Activated naive CD4-positive, alpha-beta T cell treated with anti-CD3 and anti-CD28 coated beads, Interleukin-2, amount 50 U/mL, for 72 hours (primary cell): Measurements from ENCODE around the gene TBX2. TPM values are rescaled to one million over a fixed set of nuclear protein-coding genes. Genes with fewer than 3 reads are reported as not detected.

ENCODE experiments used
- ATAC-seq, 2 donors: fragments of 150-1000 bp; cut with Tn5 transposase; 2 replicates each; pipeline ENCODE4 v1.10.0; 2021; ENCODE audit warnings: mild to moderate bottlenecking in 2 of 2, moderate library complexity in 2 of 2
- DNase-seq, 2 donors: peaks; one replicate each; pipeline ENCODE4 v3.0.0; 2021 to 2022; ENCODE audit warnings: low spot score in 2 of 2
- H3K27ac Mint-ChIP-seq, 2 donors: one replicate each; pipeline ENCODE4 v1.8.0; 2022; ENCODE audit warnings: mild to moderate bottlenecking in 2 of 2, mixed read lengths in 2 of 2
- H3K36me3 Mint-ChIP-seq, 2 donors: one replicate each; pipeline ENCODE4 v1.8.0; 2022; ENCODE audit warnings: mixed read lengths in 2 of 2
- H3K9me3 Mint-ChIP-seq, 2 donors: one replicate each; pipeline ENCODE4 v1.8.0; 2022; ENCODE audit warnings: mixed read lengths in 2 of 2
- total RNA-seq, 2 donors: library from RNA; stranded (reverse); gene quantifications; one replicate each; pipeline ENCODE4 v1.2.3, GENCODE V29; 2022

The TBX2 gene
- total RNA-seq, 2 donors from 2014 or later, result not detected

GRCh38 chr17:61382796-61383688 is 16.6 kb upstream of the TBX2 start:
- Mint-ChIP-seq H3K27ac (no peak overlapping the region), H3K36me3 (no peaks in the 10 kb centered on the region), H3K9me3 (no peaks in the 10 kb centered on the region)
- DNase-seq (no peak), ATAC-seq (no peak)

DNA sequence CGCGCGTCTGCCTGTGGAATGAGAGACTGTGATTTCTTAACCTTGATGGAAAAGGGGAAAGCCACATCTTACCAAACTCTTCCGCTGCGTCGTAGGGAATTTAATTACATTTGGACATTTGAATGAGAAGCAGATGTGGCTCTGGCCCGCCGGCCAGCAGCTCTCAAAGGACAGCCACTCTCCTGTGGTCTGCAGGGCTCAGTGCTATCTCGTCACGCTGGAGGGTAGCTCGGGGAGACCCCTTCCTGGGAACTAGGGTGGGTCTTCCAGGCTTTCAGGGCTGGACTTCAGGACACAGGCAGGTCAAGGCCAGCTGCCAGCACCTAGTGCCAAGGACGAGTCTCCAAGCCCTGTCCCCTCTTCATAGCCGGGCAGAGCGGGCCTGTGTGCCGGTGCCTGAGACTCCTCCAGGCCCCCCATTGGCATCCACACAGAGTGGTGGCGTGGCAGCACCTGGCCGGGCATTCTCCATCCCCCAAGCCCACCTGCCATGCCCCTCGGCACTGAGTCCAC is 15.9 kb upstream of the TBX2 start:
- Mint-ChIP-seq H3K9me3 (no peaks in the 10 kb centered on the region), H3K36me3 (no peaks in the 10 kb centered on the region), H3K27ac (no peak overlapping the region)
- no peak for ATAC-seq
- DNase-seq, result no peak

GRCh38 chr17:61384354-61384691 is 15.3 kb upstream of the TBX2 start:
- Mint-ChIP-seq H3K36me3 (no peaks in the 10 kb centered on the region), H3K9me3 (no peaks in the 10 kb centered on the region), H3K27ac (no peak overlapping the region)
- DNase-seq (no peak), ATAC-seq (no peak)

GRCh38 chr17:61384692-61385576 is 14.7 kb upstream of the TBX2 start:
- H3K9me3 Mint-ChIP-seq, result no peaks in the 10 kb centered on the region
- H3K36me3 Mint-ChIP-seq, result no peaks in the 10 kb centered on the region
- no peak for DNase-seq
- H3K27ac Mint-ChIP-seq, result no peak overlapping the region
- ATAC-seq, result no peak

GRCh38 chr17:61385577-61386236 is 13.9 kb upstream of the TBX2 start:
- H3K9me3 Mint-ChIP-seq, result no peaks in the 10 kb centered on the region
- no peak for ATAC-seq
- H3K27ac Mint-ChIP-seq, result peak overlapping the region in 1 of 2 donors; percentile 44
- no peak for DNase-seq
- H3K36me3 Mint-ChIP-seq, result no peaks in the 10 kb centered on the region

DNA sequence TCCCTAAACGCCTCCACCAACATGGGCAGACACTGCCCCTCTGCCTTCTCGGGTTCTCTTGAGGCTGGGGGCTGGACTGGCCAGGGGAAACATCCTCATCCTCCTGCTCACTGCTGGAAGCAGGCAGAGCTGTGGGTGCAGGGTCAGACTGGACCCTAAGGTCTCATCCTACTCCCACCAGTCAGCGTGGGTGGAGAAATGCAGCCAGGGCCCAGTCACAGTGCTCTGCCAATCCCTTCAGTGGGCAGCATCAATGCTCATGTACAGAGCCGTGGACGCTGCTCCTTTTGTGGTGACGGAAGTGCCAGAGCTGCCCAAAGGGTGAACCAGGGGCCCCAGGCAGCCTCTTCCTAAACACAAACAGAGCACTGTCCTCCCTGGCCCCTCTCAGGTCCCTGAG is 13.4 kb upstream of the TBX2 start:
- DNase-seq (no peak), ATAC-seq (no peak)
- Mint-ChIP-seq H3K36me3 (no peaks in the 10 kb centered on the region), H3K27ac (no peak overlapping the region), H3K9me3 (no peaks in the 10 kb centered on the region)

DNA sequence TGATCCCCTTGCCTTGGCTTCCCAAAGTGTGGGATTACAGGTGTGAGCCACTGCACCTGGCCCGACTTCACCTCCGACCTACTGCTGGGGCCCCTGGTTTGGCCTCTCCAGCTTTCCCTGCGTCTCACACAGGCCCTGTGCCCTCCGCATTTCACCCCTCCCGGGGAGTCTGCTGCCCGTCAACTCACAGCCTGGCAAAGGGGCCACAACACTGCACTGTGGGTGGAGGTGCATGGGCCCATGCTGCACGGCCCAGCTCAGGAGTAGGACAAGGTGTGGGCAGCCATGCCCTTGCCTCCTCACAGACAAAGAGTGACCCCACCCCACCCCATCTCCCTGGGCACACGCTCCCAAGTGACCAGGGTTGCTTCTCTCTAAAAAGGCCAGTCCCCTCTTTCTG is 12.6 kb upstream of the TBX2 start:
- Mint-ChIP-seq H3K36me3 (no peaks in the 10 kb centered on the region), H3K9me3 (no peaks in the 10 kb centered on the region), H3K27ac (no peak overlapping the region)
- no peak for DNase-seq
- ATAC-seq, result no peak

DNA sequence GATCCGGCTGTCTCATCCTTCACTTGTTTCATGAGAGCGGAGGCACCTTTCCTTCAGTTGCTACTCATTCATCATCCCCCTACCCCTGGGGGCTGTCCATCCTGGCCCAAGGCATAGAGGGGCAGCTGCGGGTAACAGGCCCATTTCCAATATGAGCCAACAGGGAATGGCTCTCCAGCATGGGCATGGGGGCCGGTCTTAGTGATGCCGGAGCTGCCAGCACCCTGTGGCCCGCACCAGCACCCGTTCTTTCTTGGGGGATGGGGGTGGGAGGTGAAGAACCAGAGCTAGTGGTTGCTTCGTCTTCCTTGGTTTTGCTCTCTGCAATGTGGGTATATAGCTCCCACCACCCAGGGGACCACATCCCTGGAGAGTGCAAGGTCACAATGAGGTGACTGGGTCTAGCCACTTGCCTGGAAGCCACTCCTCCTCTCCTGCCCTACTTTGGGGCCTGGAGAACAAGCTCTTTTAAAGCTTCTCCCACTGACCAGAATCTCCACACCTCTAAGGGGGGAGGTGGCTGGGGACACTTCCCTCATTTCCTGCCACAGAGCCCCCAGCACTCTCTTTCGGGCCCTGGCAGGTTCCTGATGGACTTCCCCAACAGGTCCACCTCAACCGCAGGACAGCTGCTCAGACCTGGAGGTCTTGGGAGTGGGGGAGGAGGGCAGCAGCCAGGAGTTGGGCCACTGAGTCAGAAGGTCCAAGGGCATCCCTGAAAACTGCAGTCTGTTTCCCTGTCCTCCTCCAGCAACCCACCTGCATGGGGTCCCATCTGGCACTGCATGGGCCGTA is 11.9 kb upstream of the TBX2 start:
- no peaks in the 10 kb centered on the region for H3K9me3 Mint-ChIP-seq
- no peak for ATAC-seq

GRCh38 chr17:61388561-61389356 is 10.9 kb upstream of the TBX2 start:
- no peak overlapping the region for H3K27ac Mint-ChIP-seq
- DNase-seq, result no peak
- no peaks in the 10 kb centered on the region for H3K36me3 Mint-ChIP-seq
- ATAC-seq, result no peak
- no peaks in the 10 kb centered on the region for H3K9me3 Mint-ChIP-seq

More for the DNA sequence above, 11.9 kb upstream of the TBX2 start:
- Mint-ChIP-seq H3K36me3 (no peaks in the 10 kb centered on the region), H3K27ac (no peak overlapping the region)
- no peak for DNase-seq

GRCh38 chr17:61389670-61390478 is 9.8 kb upstream of the TBX2 start:
- DNase-seq, result peak in 1 of 2 donors; percentile 80
- peak; percentile 62 to 71 for ATAC-seq
- no peak overlapping the region for H3K27ac Mint-ChIP-seq
- H3K9me3 Mint-ChIP-seq, result no peaks in the 10 kb centered on the region
- no peaks in the 10 kb centered on the region for H3K36me3 Mint-ChIP-seq

- Mint-ChIP-seq H3K36me3 (no peaks in the 10 kb centered on the region), H3K27ac (no peak overlapping the region), H3K9me3 (no peaks in the 10 kb centered on the region)
- no peak for ATAC-seq
- no peak for DNase-seq
Measured at GRCh38 chr17:61390479-61390791, 9.2 kb upstream of the TBX2 start.

DNA sequence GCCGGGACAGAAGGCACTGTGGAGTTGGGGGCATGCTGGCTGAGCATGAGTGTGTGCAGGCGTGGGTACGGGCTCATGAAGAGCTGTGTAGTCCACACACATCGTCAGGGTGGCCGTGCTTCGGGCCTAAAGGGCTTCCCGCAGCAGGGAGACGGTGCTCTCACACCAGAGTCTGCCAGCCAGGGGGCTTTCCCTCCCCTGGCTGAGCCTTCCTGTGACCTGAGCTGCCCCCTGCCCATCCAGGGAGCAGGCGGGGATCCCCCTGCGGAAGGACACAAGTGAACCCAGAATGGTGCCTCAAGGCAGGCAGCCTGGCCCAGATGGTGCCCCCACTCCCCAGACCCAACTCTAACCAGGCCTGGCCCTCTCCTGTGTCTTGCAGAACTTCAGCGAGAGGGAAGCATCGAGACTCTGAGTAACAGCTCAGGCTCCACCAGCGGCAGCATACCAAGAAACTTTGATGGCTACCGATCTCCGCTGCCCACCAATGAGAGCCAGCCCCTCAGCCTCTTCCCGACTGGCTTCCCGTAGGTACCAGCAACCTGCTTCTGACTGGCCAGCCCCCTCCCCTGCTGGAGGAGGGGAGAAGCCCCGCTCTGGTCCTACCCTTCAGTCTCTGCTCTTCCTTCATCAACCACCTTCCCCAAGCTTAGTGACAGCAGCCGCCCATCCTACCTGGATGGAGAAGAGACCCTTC is 7.9 kb upstream of the TBX2 start:
- ATAC-seq (no peak), DNase-seq (no peak)
- Mint-ChIP-seq H3K9me3 (no peaks in the 10 kb centered on the region), H3K36me3 (no peaks in the 10 kb centered on the region), H3K27ac (no peak overlapping the region)

DNA sequence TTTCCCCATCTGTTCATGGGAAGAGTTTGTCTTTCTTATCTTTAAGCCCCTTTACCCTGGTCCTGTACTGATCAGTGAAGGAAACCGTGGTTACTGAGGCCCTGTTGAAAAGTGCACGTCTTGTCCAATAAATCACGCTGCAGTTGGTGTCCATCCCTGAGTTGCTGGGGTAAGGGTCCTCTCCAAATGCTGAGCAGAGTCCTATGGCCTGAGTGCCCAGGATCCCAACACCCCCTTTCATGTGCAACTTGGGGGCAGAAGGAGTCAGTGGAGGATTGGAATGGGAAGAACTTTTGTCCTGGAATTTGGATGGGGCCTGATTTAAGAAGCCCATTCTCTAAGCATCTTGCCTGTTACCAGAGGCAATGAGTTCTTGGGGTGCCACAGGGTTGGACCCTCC is 7.0 kb upstream of the TBX2 start:
- H3K9me3 Mint-ChIP-seq, result no peaks in the 10 kb centered on the region
- no peaks in the 10 kb centered on the region for H3K36me3 Mint-ChIP-seq
- no peak for DNase-seq
- H3K27ac Mint-ChIP-seq, result no peak overlapping the region
- ATAC-seq, result no peak

GRCh38 chr17:61393550-61393903 is 6.1 kb upstream of the TBX2 start:
- H3K36me3 Mint-ChIP-seq, result peaks cover 0 to 3% of the 10 kb centered on the region in 2 donors
- DNase-seq, result no peak
- H3K27ac Mint-ChIP-seq, result no peak overlapping the region
- peak in 1 of 2 donors; percentile 33 for ATAC-seq
- no peaks in the 10 kb centered on the region for H3K9me3 Mint-ChIP-seq
